Stimulated activated naive CD4-positive, alpha-beta T cell (primary cell): ENCODE results near the gene PTPRN2.
"Not testable (repeated sequence)": the region's sequence is repeated elsewhere in the genome, so short reads cannot be mapped to it uniquely, and the experiment has no call there.

Experiments
- DNase-seq, 6 experiments: peaks; one replicate each; lab custom pipeline; 2025; lab: John Stamatoyannopoulos, UW

Gene PTPRN2

DNA sequence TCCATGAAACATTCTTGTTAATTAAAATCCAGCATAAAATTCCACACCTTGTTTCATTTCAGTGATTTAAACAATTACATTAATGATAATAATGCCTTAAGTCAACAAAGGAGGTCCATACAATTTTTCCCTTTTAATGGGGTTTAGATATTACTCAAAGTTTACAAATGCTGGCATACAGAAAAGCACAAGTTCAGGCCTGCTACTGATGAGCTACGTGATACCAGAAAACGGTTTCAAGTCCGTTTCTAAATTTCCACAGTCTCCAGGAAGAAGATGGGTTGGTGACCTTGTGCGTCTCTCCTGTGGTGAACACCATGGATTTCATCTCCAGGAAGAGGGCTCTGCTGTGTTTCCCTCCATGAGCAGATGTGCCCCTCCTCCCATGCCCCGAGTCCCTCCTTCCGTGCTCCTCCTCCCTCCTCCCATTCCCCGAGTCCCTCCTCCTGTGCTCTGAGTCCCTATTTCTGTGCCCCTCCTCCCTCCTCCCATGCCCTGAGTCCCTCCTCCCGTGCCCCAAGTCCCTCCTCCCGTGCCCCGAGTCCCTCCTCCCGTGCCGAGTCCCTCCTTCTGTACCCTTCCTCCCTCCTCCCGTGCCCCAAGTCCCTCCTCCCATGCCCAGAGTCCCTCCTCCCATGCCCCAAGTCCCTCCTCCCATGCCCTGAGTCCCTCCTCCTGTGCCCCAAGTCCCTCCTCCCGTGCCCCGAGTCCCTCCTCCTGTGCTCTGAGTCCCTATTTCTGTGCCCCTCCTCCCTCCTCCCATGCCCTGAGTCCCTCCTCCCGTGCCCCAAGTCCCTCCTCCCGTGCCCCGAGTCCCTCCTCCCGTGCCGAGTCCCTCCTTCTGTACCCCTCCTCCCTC lies 201.9 kb downstream of the PTPRN2 start:
- not testable (repeated sequence) for DNase-seq

DNA sequence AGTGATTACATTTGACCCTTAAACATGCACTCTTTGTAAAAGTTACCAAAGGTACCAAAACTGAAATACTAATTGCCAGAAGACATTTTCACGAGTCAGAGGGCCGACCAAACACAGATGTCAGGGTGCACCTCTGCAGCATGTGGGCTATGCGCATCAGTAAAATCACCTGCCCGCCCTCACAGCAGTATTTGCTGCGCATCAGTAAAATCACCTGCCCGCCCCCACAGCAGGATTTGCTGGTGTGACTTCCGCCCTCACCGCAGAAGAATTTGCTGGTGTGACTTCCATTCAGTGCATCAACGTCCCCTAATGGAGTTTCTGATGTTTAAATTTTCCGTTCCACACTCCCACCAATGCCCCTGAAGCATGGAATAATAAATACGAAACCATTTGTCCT lies 202.9 kb downstream of the PTPRN2 start:
- DNase-seq: no peak

GRCh38 chr7:158383665-158384064 lies 204.0 kb downstream of the PTPRN2 start:
- DNase-seq: no peak

DNA sequence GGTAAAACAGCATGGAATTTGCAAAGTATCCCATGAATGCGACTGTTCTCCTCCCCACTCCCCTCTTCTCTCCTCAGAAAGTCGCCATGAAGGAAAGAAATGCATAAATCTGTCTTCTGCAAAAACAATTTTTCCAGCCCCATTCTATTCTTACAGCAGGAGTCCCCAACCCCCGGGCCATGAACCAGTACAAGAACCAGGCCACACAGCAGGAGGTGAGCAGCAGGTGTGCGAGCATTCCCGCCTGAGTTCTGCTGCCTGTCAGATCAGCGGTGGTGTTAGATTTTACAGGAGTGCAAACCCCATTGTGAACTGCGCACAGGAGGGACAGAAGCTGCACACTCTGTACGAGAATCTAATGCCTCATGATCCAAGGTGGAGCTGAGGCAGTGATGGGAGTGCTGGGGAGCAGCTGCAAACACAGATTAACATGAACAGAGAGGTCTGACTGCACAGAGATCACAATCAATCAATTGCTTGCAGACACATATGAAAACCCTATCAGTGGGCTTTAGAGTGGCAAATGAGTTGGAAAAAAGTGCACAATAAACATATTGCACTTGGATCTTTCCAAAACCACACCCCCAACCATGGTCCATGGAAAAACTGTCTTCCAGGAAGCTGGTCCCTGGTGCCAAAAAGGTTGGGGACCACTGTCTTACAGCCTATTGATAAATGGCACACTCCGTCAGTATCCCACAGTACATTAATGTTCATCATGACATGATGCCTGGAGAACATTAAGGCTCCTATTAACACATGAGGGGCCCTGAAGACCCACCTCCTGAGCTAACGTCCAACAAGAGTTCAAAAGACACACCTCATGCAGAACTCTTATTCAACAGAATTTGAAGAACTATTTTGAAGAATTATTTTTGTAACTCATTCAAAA lies 205.0 kb downstream of the PTPRN2 start:
- DNase-seq: no peak

DNA sequence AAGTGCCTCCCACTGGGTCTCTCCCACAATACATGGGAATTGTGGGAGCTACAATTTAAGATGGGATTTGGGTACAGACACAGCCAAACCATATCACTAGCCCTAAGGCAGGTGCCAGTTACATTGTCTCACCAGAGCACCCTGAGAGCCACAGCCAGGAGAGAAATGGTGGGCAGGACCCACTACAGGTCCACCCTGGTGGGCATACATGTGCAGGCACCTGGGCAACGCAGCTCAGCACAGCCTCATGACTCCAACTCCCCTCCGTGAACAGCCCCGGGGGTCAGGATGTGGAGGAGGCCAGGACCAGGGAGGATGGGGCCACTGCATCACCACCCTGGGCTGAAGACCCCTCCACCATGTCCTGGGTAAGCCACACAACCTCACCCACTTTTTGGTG lies 205.7 kb downstream of the PTPRN2 start:
- DNase-seq: no peak

DNA sequence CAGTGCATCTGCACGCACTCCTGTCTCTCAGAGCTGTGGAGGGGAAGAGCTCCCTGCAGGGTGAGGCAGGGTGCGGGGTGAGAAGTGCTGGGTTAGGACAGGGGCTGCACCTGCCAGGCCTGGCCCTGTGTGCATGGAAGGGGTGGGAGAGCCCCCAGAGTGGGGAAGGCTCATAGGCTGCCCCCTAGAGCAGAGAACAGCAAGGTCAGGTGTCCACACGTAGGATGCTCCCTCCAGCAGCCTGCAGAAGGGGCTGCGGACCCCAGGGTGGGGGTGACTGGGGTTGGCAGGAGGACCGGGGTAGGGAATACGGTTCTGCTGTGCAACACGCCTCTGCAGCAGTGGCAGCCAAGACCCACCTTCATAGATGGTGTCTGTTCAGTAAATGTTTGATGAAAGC lies 208.6 kb downstream of the PTPRN2 start:
- DNase-seq: no peak

DNA sequence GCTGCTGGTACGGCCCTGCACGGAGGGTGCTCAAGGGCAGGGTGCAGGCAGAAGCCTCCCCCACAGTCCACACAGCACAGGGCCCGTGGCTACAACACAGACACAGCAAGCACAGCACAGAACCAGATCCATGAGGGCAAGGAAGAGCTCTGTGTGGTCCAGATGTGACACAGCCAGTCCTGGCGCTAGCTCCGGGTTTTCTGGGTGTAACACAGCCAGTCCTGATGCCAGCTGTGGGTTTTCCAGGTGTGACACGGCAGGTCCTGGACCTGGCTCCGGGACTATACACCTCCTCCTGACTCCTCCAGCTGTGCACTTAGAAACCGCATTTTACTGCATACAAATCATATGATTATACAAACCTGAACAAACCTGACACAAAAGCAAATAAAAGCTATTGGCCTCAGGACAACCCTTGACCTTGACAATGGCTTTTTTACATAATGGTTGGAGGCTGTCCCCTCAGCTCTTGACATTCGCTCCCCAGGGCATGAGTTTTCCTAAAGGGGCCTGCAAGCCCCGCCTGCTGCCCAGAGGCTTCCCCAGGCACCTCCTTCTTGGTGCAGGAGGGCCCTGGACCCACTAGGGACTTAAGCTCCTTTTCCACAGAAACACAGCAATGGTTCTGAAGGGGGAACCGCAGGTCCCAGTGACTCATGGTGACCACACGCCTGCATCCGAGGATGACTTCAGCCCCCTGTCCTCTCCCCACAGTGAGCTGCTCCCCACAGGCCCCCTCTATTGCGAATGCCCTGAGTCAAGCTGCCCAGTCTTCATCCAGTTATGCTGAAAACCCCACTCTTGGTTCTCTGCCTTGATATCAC lies 209.6 kb downstream of the PTPRN2 start:
- DNase-seq: no peak

DNA sequence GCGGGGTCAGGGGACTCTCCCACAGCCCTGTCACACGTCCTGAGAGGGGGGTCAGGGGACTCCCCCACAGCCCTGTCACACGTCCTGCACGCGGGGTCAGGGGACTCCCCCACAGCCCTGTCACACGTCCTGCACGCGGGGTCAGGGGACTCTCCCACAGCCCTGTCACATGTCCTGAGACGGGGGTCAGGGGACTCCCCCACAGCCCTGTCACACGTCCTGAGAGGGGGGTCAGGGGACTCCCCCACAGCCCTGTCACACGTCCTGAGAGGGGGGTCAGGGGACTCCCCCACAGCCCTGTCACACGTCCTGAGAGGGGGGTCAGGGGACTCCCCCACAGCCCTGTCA lies 210.8 kb downstream of the PTPRN2 start:
- not testable (repeated sequence) for DNase-seq

DNA sequence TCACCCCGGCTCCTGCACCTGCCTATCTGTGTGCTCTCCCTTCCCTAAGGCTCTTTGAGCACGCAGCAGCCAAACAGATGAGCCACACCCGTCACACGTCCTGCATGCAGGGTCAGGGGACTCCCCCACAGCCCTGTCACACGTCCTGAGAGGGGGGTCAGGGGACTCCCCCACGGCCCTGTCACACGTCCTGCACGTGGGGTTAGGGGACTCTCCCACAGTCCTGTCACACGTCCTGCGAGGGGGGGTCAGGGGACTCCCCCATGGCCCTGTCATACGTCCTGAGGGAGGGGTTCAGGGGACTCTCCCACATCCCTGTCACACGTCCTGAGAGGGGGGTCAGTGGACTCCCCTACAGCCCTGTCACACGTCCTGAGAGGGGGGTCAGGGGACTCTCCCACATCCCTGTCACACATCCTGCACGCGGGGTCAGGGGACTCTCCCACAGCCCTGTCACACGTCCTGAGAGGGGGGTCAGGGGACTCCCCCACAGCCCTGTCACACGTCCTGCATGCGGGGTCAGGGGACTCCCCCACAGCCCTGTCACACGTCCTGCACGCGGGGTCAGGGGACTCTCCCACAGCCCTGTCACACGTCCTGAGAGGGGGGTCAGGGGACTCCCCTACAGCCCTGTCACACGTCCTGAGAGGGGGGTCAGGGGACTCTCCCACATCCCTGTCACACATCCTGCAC lies 211.3 kb downstream of the PTPRN2 start:
- DNase-seq: not testable (repeated sequence)

DNA sequence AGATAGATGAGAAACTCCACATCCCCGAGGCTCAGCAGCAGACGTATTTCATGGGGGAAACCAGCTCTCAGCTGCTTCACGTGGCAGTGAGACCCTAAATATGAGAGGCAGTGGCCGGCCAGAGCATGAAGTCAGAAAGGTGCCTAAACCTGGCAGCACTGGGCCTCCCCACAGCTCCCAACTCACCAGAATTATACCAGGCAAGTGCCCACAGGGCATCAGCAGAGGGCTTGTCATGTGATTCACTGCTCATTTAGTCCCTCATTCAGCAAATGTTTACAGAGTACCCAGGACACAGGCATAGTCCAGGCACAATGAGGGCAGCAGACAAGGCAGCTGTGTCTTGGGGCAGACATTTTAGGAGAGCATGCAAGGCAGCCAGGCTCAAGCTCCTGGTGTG lies 212.6 kb downstream of the PTPRN2 start:
- no peak for DNase-seq

DNA sequence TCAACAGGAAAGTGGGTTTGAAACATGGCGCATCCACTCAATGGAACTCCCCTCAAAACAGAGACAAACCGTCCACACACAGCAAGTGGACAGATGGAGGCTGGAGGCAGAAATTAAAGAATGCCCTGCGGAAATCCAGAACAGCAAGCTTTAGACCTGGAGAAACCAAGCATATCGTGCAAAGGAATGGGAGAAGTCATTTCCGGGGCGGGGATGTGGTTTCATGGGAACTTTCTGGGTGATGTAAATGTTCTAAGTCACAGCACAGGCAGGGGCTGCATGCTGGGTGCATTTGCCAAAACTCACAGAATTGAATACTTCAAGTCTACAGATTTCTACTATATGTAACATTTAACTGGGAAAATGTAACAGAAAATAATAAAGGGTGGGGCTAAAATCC lies 213.0 kb downstream of the PTPRN2 start:
- DNase-seq: no peak

DNA sequence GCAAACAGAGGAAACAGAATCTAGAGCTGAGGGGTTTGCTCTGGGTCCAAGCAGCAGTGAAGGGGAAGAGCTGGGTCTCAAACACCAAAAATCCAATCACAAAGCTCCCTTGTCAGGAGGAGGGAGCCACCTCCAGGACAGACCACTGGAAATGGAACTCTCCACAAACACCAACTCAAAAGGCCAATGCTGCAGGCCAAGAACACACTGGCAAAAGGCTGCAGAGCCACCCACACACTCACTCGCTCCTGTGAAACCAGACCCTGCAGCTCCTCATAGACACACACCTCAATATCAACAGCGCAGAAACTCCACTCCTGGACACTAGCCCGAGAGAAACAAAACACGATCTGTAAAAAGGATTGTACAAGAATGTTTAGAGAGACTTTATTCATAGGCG lies 213.5 kb downstream of the PTPRN2 start:
- no peak for DNase-seq

DNA sequence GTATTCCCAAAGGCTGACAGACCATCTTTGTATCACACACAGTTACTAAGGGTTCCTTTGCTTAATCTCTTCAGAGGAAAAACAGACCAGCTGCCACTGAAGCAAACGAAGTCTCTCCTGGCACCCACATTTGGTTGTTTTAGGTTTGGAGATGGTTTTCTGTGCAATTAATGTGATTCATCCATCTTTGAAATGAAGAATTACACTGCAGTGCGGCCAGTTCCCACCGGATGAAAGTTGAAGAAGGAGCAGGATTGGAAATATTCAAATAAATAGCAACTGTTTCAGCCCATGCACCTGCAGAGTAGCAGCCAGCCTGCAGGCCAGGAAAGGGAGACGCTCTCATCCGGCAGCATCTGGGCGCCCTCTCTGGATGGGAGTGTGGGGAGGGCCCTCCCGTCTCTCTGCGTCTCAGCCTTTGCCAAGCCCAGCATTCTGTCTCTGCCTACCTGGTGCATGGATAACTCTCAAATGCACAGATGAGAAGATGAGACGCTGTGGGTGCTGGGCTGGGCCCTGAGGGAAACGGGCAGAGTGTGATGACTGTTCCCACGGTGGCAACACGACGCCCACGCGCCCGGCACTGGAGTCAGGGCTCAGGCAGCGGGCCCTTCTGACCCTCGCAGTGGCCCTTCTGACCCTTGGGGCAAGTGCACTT lies 214.0 kb downstream of the PTPRN2 start:
- no peak for DNase-seq

DNA sequence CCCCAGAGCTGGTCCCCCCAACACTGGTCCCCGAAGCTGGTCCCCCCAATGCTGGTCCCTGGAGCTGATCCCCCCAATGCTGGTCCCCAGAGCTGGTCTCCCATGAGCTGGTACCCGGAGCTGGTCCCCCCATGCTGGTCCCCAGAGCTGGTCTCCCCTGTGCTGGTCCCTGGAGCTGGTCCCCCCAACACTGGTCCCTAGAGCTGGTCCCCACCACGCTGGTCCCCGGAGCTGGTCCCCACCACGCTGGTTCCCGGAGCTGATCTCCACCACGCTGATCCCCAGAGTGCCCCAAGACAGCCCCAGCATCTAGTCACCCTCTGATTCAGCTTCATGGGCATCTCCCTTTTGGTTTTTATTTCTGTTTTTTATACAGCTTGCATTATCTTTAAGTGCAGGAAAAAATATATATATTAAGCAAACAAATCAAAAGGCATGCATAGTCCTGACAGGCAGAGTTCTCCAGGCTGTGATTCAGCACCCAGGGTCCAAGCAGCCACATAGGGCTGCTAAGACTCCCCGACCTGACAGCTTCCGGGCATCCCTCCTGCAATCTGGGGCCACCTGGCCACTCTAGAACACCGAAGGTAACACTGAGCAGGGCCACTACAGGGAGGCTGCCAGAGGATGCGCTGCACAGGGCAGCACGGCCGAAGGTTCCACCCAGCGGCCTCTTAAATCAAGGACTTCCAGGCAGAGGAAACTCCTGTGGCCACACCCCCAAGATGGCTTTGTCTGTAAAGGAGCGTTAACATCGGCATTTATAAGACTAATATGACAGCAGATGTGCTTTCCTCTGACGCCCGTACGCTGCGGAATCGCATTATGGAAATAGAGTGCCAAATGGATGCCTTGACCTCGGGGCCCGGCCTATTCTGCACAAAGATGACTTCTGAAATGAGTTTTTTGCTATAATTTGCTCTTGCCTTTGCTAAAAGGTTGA lies 215.0 kb downstream of the PTPRN2 start:
- no peak for DNase-seq

DNA sequence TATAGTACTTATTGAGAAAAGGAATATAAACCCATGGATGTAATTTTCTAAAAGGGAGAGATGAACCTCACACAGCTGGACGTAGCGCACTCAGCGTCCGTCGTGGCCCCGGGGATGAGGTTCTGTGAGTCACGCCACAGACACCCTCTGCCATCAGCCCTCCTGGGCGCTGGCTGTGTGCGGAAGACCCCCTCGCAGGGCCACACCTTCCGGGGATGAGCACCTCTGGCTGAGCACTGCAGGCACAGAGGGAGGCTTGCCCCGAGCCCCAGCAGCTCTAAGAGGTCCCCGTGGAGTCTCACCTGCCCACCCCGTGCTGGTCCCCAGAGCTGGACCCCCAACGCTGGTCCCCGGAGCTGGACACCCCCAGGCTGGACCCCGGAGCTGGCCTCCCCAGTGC lies 215.8 kb downstream of the PTPRN2 start:
- no peak for DNase-seq

- DNase-seq: no peak
Observed at GRCh38 chr7:158369866-158370265, 217.8 kb downstream of the PTPRN2 start.

- DNase-seq: no peak
Observed at GRCh38 chr7:158369290-158369689, 218.3 kb downstream of the PTPRN2 start.

DNA sequence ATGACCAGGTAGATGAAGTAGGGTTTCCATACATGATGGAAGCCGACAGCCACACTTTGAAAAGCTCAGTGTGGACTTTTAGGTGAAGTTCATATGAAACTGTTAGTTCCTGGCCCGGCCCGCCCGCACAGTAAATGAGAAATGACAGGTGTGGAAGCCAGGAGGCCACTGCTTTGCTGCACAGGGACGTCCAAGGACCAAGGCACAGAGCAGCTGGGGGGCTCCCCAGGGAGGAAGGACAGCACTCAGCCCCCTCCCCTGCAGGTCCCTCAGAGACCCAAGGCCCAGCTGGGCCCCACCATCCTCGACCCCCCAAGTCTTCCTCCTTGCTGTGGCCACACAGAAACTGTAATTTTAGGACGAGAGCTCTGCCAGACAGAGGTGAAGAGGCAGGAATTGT lies 219.2 kb downstream of the PTPRN2 start:
- DNase-seq: no peak

GRCh38 chr7:158367634-158367982 lies 220.0 kb downstream of the PTPRN2 start:
- no peak for DNase-seq
